Measurements from ENCODE around the gene HADH. TPM values are rescaled to one million over a fixed set of nuclear protein-coding genes. Genes with fewer than 3 reads are reported as not detected.
"Not testable (repeated sequence)": the region's sequence is repeated elsewhere in the genome, so short reads cannot be mapped to it uniquely, and the experiment has no call there.

Gene HADH
- total RNA-seq, 6 experiments from 2014 or later = 67.2 to 152 (median 104) TPM

- DNase-seq (no peak), ATAC-seq (no peak)
- Histone ChIP-seq H3K27me3 (no peaks in the 10 kb centered on the region), H3K4me1 (no peaks in the 10 kb centered on the region), H3K27ac (no peak overlapping the region), H3K4me3 (no peak overlapping the region), H3K9me3 (no peaks in the 10 kb centered on the region), H3K36me3 (no peaks in the 10 kb centered on the region)
- intact Hi-C loops (cut with DNase I) = no loop called here
- TF ChIP-seq CTCF (IDR thresholded peaks at IDR 0.05) (no peak), POLR2A (IDR thresholded peaks at IDR 0.05) (no peak)
- WGBS (ENCODE audit: insufficient coverage, low coverage, low lambda C conversion rate, missing lambda C conversion rate) = 94% methylated on average over 6 of the region's 7 CpGs
These were observed 59.3 kb downstream of the HADH start for GRCh38 chr4:108048997-108049396.

- Histone ChIP-seq H3K36me3 (no peaks in the 10 kb centered on the region), H3K27me3 (no peaks in the 10 kb centered on the region), H3K9me3 (no peaks in the 10 kb centered on the region), H3K4me3 (no peak overlapping the region), H3K4me1 (no peaks in the 10 kb centered on the region), H3K27ac (no peak overlapping the region)
- 86% methylated on average over 5 of the region's 5 CpGs for WGBS (ENCODE audit: insufficient coverage, low coverage, low lambda C conversion rate, missing lambda C conversion rate)
- TF ChIP-seq POLR2A (IDR thresholded peaks at IDR 0.05) = no peak
- no peak for ATAC-seq
- intact Hi-C loops (cut with DNase I) = no loop called here
- DNase-seq = no peak
These were observed 59.7 kb downstream of the HADH start for GRCh38 chr4:108049406-108049805.

- DNase-seq; H3K27me3 ChIP-seq; ATAC-seq; H3K4me1 ChIP-seq; H3K36me3 ChIP-seq; H3K4me3 ChIP-seq; H3K9me3 ChIP-seq; intact Hi-C loops (cut with DNase I); H3K27ac ChIP-seq: not testable (repeated sequence)
- WGBS (ENCODE audit: insufficient coverage, low coverage, low lambda C conversion rate, missing lambda C conversion rate) = 80% methylated on average over 3 of the region's 10 CpGs
These were observed 60.8 kb downstream of the HADH start for GRCh38 chr4:108050166-108051111.

- WGBS (ENCODE audit: insufficient coverage, low coverage, low lambda C conversion rate, missing lambda C conversion rate) = 79% methylated on average over 2 of the region's 10 CpGs
These were observed 61.7 kb downstream of the HADH start for GRCh38 chr4:108051343-108051742.

GRCh38 chr4:108052558-108053120 is 63.0 kb downstream of the HADH start:
- intact Hi-C loops (cut with DNase I) = no loop called here
- H3K27me3 ChIP-seq = no peaks in the 10 kb centered on the region
- no peak for DNase-seq
- H3K36me3 ChIP-seq = no peaks in the 10 kb centered on the region
- H3K9me3 ChIP-seq = no peaks in the 10 kb centered on the region
- ATAC-seq = no peak
- 95% methylated on average over 2 of the region's 2 CpGs for WGBS (ENCODE audit: insufficient coverage, low coverage, low lambda C conversion rate, missing lambda C conversion rate)
- TF ChIP-seq CTCF (IDR thresholded peaks at IDR 0.05) = no peak
- no peak for TF ChIP-seq POLR2A (IDR thresholded peaks at IDR 0.05)
- no peak overlapping the region for H3K4me3 ChIP-seq
- H3K4me1 ChIP-seq = no peaks in the 10 kb centered on the region
- H3K27ac ChIP-seq = no peak overlapping the region

More at GRCh38 chr4:108051343-108051742, 61.7 kb downstream of the HADH start:
- H3K4me3 ChIP-seq = no peak overlapping the region
- no peaks in the 10 kb centered on the region for H3K27me3 ChIP-seq
- no peak overlapping the region for H3K27ac ChIP-seq
- intact Hi-C loops (cut with DNase I) = no loop called here
- TF ChIP-seq POLR2A (IDR thresholded peaks at IDR 0.05) = no peak
- no peak for TF ChIP-seq CTCF (IDR thresholded peaks at IDR 0.05)
- DNase-seq = no peak
- no peak for ATAC-seq
- no peaks in the 10 kb centered on the region for H3K36me3 ChIP-seq
- no peaks in the 10 kb centered on the region for H3K4me1 ChIP-seq
- H3K9me3 ChIP-seq = no peaks in the 10 kb centered on the region

Measured in right lobe of liver (tissue), 6 donors.